HG03060 (cell line): ENCODE results near the gene GRM8.

Experiments
- ATAC-seq: cut with Tn5 transposase; IDR thresholded peaks from one replicate; pipeline ENCODE4 v1.9.1; 2021; ENCODE audit warnings: low read depth, moderate number of reproducible peaks; ENCODE audit not compliant: unreplicated experiment

GRM8 gene

GRCh38 chr7:127233630-127234029 lies 19.1 kb downstream of the GRM8 start:
- ATAC-seq, result no peak

GRCh38 chr7:127231415-127231814 lies 21.3 kb downstream of the GRM8 start:
- ATAC-seq, result no peak

GRCh38 chr7:127230192-127230925 lies 22.4 kb downstream of the GRM8 start:
- no peak for ATAC-seq

GRCh38 chr7:127226685-127227374 lies 25.9 kb downstream of the GRM8 start:
- ATAC-seq, result no peak

- no peak for ATAC-seq
Measured at GRCh38 chr7:127221731-127222130, 31.0 kb downstream of the GRM8 start.

- ATAC-seq, result no peak
Measured at GRCh38 chr7:127214956-127215718, 37.6 kb downstream of the GRM8 start.

- ATAC-seq, result no peak
Measured at GRCh38 chr7:127209886-127210285, 42.9 kb downstream of the GRM8 start.

- no peak for ATAC-seq
Measured at GRCh38 chr7:127208860-127209259, 43.9 kb downstream of the GRM8 start.

GRCh38 chr7:127208351-127208750 lies 44.4 kb downstream of the GRM8 start:
- ATAC-seq, result no peak

GRCh38 chr7:127207806-127208205 lies 44.9 kb downstream of the GRM8 start:
- ATAC-seq, result no peak

- no peak for ATAC-seq
Measured at GRCh38 chr7:127207230-127207629, 45.5 kb downstream of the GRM8 start.

- no peak for ATAC-seq
Measured at GRCh38 chr7:127194571-127194970, 58.2 kb downstream of the GRM8 start.

GRCh38 chr7:127189886-127190285 lies 62.9 kb downstream of the GRM8 start:
- ATAC-seq, result no peak

- no peak for ATAC-seq
Measured at GRCh38 chr7:127189074-127189473, 63.7 kb downstream of the GRM8 start.

GRCh38 chr7:127187740-127188139 lies 65.0 kb downstream of the GRM8 start:
- ATAC-seq, result no peak

- ATAC-seq, result no peak
Measured at GRCh38 chr7:127186686-127187085, 66.1 kb downstream of the GRM8 start.

- no peak for ATAC-seq
Measured at GRCh38 chr7:127177156-127177555, 75.6 kb downstream of the GRM8 start.

GRCh38 chr7:127162366-127162765 lies 90.4 kb downstream of the GRM8 start:
- no peak for ATAC-seq

GRCh38 chr7:127158659-127159058 lies 94.1 kb downstream of the GRM8 start:
- ATAC-seq, result no peak

- no peak for ATAC-seq
Measured at GRCh38 chr7:127154958-127155357, 97.8 kb downstream of the GRM8 start.

- no peak for ATAC-seq
Measured at GRCh38 chr7:127154101-127154500, 98.6 kb downstream of the GRM8 start.
